ENCODE measurements around the gene TMPRSS6.

DNA sequence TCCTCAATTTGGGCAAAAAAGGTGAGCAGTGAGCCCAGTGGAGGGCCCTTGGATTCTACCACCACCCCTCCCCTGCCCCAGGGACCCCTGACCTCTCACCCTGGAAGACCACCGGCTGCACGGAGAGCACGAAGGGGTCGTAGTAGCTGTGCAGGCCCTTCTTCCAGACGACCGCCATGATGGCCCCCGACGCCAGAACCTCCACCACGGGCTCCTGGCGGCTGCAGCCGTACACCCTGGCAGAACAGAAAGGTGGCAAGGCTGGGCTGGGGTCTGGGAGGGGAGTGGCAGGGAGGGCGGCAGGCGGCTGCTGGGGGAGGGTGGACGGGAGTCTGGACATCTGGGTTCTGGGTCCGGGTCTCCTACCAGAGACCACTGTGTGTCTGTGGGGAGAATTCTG is 23.3 kb downstream of the TMPRSS6 start:
- TF ChIP-seq CTCF (IDR thresholded peaks at IDR 0.05; ENCODE audit: low read depth, low read length, poor library complexity, severe bottlenecking) (no peak), EZH2phosphoT487 (IDR thresholded peaks at IDR 0.05; ENCODE audit: borderline replicate concordance, low read length) (no peak)

All from DOHH2 (cell line).